GM21619 (cell line): ENCODE results near the gene PDE4D.
A peak's percentile ranks its signal among the peaks of the same experiment; 100 is the strongest.

Experiments used
- ATAC-seq: cut with Tn5 transposase; IDR thresholded peaks from one replicate; pipeline ENCODE4 v1.9.1; 2021; ENCODE audit not compliant: unreplicated experiment

Gene PDE4D

DNA sequence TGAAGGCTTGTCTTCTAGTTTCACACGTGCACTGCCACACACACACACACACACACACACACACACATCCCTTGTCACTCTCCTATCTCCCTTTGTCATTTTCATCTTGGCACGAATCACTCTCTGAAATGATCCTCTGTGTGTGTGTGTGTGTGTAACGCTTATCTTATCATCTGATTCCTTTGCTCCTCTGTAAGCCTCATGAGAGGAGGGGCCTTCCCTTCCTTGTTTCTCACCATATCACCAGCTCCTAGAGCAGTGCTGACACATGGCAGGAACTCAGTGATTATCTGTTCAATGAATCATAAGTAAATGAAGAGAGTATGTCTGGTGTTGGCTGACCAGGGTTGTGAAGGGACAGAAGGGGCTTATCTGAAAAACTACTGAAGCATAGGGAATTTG, 53.3 kb downstream of the PDE4D start:
- no peak for ATAC-seq

DNA sequence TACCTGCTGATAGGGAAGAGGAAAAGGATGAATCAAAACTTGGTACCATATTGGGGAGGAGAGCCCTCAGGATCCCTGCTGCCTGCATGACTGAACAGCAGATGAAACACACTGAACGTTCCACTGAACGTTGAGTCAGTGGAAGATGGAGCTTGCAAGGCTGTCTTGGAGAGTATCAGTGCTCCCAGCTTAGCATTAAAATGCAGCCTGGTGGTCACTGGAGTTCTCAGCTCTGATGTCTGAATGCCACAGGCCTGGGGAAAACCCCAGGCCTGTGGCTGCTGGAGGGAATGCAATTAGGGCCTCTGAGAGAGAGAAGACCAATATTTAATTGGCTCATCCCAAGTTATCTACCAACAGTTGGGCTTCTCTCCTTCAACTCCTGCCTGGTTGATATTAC, 54.5 kb downstream of the PDE4D start:
- ATAC-seq, result no peak

DNA sequence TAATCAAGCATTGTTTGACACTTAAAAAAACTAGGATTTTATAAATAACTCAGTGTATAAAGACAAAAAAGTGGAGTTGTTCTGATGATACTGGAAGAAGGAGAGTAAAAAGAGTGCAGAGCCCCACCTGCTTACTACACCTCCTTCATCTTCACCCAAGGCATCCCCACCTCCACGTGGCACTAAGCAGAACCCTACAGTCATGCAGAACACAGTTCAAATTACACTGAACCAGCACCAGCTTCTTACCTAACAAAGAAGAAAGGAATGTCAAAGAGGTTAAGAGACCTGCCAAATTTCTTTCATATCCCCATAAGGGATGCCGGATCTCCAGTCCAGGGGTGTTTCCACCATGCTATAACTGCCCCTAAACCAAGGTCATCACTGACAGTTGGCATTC, 55.5 kb downstream of the PDE4D start:
- no peak for ATAC-seq

DNA sequence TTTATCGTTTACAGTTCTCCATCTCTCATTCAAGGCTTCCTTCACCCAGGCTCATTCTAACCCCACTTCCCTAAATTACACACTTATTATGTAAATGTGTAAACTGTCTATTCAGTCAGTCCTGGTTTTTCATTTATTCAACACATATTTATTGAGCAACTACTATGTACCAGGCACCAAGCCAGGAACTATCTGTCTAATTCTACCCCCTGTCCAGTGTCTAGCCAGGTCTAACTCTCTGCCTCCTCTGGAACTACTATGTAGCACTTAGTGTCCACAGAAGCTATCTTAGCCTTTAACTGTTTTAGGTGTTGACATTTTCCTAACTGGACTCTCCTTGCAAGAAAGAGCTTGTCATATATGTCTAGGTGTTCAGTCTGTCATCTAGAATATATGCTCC, 56.5 kb downstream of the PDE4D start:
- no peak for ATAC-seq

DNA sequence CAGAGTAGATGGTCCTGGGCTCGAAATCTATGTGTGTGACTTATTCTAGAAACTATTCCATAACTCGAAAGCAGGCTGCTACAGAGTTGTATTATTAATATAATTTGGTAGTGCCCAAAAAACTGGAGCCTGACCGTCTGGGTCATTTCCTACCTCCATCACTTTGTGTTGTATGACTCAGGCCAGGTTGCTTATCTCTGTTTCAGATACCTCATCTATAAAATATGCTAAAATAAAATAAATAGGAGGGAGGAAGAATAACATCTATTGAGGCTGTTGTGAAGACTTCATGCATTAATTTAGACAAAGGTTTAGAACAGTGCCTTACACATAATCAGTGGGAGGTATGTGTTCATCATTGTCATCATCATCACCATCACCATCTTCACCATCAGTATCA, 57.7 kb downstream of the PDE4D start:
- no peak for ATAC-seq

DNA sequence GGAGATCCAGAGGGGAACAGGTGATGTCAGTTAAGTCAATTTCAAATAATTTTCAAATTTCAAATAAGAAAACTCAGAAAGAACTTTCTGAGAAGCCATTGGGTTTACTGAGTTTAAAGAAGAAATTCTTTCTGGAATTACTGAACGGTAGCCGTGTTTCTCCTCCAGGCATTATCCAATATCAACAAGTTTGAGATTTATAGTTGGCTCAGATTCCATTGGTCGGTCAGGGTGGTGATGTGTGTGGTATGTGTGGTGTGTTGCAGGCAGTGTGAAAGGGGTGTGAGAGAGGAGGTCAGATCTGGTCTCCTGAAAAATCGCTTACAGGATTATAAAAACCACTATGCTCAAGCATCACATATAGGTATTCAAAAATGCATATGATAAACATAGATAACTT, 60.1 kb downstream of the PDE4D start:
- ATAC-seq, result no peak

DNA sequence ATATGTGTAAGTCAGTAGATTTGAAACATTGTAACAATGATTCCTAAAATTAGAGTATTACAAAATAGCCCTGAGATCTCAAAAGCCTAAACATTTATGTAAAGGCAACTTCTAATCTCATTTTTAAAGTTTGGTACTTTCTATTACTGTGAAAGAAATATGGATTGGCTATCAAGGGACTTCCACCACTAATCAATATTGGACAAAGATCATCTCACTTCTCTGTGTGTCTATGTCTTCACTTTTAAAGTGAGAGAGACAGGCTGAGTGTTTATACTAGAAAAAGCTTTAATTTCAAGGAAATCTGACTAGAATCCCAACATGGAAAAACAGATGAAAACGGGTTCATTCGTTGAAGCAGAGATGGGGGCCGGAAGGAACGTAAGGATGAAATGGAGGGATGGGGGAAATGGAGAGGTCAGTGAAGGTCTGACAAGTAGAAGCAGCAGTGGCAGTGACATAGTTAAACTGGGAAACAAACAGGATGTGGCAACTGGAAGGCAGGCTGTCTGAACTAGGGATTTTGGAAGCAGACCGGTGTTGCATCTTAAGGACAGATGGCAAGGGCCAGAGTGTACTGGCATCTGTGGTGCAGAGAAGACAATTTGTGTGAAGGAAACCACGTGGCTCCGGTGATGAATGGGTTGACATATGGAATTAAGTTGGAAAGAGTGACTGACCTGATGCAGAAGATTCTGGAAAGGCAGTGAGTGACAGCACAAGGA, 60.8 kb downstream of the PDE4D start:
- no peak for ATAC-seq

DNA sequence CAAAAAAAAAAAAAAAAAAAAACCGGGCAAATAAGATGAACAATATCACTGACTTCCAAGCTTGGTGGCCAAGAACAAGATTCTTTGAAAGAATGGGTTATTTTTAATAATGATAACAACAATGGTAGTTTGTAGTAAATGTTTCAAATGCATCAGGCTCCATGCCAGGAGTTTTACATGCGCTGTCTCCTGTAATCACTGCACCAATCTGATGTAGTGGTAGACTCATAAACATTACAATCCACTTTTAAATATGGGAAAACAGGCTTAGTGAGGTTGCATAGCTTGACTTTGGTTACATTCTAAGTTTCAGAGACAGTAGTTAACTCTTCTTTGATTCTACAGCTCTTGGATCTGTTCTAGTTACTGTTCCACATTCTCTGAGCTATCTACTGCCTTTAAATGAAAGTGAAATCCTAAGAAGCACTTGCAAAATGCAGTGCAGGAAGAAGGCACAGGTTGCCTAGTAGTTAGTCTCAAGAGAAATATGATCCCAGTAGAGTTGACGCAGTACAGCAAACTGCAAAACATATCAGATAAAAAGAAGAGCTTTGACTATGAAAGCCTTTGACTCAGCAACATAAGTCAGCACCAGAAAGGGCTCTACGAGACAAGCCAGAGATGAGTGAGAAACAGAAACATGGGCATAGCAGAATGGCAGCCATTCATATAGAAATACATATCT, 62.1 kb downstream of the PDE4D start:
- ATAC-seq, result no peak

DNA sequence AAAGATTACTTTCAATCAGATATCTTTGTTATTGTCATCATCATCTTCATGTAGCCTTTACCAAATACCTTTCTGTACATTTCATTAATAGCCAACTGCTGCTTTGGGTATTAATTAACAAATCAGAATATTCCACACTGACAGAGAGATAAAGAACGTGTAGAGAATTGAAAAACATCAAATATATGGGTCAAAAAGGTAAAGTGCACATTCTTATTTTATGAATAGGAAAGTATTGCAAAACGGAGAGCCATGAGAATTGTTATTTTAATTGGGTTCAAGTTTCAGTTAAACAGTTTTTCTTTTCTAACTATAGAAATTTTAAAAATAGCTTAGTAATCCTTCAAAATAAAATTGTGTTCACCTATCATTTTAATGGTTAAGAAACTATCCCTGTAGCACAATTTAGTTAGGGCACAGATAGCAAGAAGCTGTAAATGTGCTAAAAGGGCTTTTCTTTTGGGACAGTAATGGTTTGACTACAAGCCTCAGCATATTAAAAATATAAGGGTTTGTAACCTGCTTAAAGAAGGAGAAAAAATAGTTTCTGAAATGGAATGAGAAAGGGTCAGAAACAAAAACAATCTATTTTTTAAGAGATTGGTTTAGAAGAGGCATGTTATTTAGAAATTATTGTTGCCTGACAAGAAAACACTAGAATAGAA, 62.9 kb downstream of the PDE4D start:
- no peak for ATAC-seq

DNA sequence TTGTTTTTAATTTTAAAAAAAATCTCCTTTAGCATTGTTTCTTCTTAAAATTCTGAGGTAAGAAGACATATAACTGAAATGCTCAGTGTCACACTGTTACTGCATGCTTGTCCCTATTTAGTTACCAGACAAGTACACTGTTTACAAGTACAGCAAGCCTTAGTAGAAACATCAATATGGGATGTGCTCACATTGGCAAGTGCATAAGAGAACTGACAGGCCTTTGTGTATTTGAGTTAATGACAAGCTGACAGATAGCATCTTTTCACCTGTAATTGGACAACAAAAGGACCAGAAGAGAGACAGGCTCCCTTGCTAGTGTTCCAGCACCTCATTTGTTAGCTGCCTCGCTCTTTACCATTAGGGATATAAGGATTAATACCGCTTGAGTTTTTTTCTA, 63.6 kb downstream of the PDE4D start:
- ATAC-seq, result no peak

DNA sequence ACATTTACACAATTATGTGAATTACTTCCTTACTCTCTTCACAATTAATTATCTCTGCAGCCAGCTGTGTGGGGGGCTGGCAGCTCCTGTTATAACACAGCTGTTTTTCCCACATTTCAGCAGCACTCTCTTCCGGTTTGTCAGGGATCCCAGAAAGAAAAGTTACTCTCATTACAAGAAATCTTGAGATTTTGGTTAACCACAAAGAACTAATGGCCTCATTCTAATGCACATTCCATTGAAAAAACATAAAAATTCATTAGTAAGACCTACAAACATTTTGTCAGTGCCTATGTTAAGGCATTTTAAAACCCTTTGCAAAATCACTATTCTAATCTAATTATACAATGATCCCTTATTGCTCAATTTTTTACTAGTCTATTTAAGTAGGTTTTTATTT, 64.1 kb downstream of the PDE4D start:
- no peak for ATAC-seq

DNA sequence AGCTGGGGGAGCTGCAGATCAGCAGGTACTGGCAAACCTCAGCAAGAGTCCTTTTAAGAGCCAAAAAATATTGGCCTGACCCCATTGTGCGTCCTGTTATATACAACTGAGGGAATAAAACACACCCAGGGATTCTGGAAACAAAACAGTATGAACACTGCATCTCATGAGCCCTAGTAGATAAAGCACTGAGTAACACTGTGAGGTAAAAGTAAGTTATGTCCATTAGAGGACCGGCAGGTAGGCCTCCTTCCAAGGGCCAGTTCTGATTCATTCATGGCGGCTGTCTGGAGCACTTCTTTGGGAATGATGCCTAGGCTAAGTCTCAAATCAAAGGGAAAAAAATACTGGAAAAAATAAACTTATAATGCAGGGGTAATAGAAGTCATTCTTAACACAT, 64.9 kb downstream of the PDE4D start:
- ATAC-seq, result no peak

DNA sequence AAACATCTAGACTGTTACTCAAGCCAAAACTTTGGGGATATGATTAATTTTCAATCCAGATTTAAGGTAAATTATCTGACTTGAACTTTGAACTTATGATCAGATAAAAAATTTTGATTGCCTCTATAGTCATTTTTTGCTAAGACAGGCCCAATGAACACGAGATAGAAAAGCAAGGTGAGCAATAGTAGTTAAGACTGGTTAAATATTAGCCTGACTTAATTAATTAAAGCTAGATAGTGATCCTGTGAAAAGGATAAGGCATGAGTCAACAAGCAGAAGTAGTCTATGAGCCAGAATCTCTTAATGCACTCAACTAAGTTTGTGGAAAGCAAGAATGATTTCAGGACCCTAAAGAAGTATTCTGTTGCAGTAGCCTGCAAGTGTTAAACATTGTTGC, 66.5 kb downstream of the PDE4D start:
- no peak for ATAC-seq

DNA sequence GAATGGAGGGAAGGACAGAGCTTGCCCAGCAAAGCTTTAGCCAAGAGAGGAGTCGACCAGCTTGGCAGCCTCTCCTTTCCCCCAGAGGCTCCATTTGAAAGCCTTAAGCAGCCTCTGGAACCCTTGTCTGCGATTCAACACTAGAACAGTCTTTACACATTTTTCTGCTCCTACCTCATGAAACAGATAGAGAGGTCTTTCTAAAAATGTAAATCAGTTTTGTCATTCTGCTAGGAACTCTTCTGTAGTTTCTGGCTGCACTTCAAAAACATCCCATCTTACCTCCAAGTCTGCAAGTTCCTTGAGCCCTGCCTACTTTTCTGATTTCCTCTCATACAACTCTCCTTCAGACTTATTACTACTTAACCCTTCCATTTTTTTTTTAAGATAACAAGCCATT, 70.1 kb downstream of the PDE4D start:
- ATAC-seq, result no peak

DNA sequence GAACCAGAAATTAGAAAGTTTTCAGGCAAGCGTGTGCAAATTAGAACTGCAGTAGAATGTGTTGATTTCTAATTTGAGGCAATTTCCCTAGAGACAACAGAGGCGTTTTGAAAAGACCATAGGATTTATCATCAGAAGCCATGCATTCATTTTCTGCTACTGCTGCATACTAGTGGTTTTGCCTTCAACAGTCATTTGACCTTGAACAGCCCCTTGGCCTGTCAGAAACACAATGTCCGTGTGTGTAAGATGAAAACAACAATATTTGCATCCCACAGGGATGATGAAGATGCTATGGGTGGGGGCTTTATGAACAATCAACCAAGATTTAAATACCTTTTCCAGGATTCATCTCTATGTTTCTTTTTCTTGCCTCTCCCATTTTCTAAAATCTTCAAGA, 73.7 kb downstream of the PDE4D start:
- no peak for ATAC-seq

DNA sequence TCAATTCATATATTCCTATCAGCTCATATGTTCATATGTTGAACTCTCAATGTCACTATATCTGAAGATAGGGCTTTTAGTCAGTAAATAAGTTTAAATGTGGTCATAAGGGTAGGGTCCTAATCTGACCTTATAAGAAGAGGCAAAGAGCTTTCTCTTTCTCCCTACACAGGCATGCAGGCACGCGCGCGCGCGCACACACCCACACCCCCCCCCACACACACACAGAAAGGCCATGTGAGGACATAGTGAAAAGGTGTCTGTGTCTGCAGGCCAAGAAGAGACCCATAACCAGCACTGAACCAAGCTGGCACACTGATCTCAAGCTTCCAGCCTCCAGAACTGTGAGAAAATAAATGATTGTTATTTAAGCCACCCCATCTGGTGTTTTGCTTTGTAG, 76.0 kb downstream of the PDE4D start:
- no peak for ATAC-seq

DNA sequence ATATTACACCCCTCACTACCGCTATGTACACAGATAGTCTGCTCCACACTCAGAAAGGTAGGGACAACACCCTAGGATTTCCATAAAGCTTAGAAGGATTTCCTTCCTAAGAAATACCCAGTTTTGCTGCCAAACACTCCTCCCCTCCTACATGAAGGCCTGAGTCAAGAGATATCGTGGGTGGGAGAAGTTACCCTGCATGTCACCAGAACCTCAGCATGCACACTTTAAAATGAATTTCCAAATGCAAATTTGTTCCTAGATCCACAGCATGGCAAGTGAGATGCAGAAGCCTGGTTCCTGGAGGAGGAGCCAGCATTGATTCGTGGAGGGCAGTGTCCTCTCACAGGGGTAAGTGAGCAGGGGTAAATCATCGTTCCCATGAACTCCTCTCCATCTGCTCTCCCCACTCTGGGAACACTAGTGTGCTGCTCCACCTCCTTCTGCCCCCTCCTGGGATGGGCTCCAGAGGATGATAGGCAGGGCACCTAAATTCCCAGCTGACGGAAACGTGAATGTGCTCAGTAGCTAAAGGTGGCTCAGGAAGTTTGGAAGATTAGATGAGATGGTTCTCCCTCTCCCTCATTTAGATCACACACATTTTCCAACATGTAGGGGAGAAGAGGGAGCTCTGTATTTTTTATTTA, 76.7 kb downstream of the PDE4D start:
- no peak for ATAC-seq

DNA sequence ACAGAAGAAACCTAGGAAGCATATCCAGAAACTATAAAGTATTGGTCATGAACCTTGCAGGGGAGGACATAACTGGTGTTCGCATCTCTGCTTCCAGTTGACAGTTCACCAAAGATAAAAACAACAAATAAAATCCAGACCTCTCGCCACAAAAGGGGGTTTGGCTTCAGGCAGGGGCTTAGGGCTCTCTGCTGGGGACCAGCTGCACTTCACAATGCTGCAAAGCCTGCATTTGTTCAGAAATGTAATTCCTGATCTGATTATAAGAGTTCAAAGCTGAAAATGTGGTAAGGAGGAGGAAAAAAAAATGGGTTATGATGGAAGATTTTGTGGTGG, 79.0 kb downstream of the PDE4D start:
- ATAC-seq, result no peak

DNA sequence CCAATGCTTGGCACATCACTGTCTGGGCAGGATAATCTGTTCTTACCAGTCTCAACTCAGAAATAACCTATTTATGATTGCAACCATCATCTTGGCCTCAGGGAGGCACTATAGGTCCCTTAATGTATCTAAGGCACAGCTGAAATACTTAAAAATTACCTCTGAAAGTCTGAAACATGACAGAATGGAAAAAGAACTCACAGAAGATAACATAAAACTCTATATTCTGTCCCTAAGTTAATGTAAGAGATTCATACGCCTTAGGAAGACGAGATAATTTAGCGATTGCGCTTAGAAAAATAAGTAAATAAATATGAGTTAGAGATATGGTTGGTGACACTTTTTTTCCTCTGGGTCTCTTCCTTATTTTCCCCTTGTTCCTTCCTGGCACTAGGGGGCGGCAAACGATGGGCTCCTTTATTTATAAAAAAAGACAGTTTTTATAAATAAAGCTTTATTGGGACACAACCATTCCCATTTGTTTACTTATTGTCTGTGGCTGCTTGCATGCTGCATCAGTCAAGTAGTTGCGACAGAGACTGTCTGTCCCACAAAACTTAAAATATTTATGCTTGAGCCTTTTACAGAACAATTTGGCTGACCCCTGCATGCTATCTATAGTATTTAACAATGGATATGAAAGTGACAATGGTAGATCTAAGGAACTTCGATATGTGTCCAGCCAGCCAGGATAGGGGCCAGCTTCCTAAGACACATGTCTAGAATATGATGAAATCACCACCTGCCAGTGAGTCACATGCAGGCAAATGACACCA, 79.6 kb downstream of the PDE4D start:
- peak; percentile 57 for ATAC-seq

DNA sequence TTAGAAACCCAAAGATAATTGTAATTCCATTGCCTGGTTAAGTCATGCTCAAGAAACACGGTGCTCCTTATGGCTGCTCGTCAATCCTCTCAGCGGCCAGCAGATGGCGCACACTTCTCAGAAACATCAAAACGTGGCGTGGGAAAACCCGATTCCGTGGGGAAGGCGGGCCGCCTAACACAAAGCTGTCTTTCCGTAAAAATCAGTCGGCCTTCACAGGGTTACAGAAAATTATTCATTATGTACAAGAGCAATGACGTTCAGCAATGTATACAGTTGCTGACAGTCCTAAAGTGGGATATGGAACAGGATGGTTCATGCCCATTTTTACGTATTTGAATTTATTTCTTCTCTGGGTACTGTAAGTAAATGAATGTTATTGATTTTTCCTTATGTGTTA, 83.5 kb downstream of the PDE4D start:
- ATAC-seq, result no peak

DNA sequence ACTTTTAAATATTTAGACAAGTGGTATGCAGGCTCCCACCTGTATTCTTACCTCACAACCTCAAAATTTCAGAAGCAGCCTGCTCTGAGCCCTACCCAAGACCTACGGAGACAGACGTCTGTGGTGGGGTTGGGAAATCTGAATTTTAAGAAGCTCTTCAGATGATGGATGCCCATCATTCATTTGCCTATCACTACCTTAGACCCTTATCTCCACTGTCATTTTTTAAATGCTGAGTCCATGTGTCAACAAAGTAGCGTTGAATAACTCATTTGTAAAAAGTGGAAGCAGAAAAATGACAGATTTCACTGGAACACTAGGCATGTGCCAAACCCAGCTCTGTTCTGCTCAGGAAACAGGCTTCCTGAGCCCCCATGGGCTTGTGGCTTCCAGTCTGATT, 85.7 kb downstream of the PDE4D start:
- no peak for ATAC-seq
